Muscle layer of colon (tissue), 2 donors: ENCODE results near the gene NUDT3.
"Not testable (repeated sequence)": the region's sequence is repeated elsewhere in the genome, so short reads cannot be mapped to it uniquely, and the experiment has no call there.

Experiments used
- H3K27ac ChIP-seq: one replicate; pipeline ENCODE4 v1.7.0; 2013; ENCODE audit warnings: low read depth, mild to moderate bottlenecking, low read length, moderate library complexity
- H3K27me3 ChIP-seq, 2 donors: one replicate each; pipeline ENCODE4 v1.7.0; 2013; ENCODE audit warnings: low read length in 2 of 2, mild to moderate bottlenecking in 2 of 2; ENCODE audit not compliant: insufficient read depth in 2 of 2, control insufficient read depth in 1 of 2
- H3K36me3 ChIP-seq: one replicate; pipeline ENCODE4 v1.7.0; 2013; ENCODE audit warnings: mild to moderate bottlenecking, low read length; ENCODE audit not compliant: insufficient read depth
- H3K4me1 ChIP-seq: one replicate; pipeline ENCODE4 v1.7.0; 2013; ENCODE audit warnings: mild to moderate bottlenecking, low read length; ENCODE audit not compliant: insufficient read depth
- H3K4me3 ChIP-seq, 2 donors: one replicate each; pipeline ENCODE4 v1.7.0; 2013; ENCODE audit warnings: low read length in 2 of 2, low read depth in 1 of 2, mild to moderate bottlenecking in 1 of 2, moderate library complexity in 1 of 2
- H3K9ac ChIP-seq: one replicate; pipeline ENCODE4 v1.7.0; 2013; ENCODE audit warnings: low read length
- H3K9me3 ChIP-seq: one replicate; pipeline ENCODE4 v1.7.0; 2013; ENCODE audit warnings: mild to moderate bottlenecking, low read length
- donor health status: abdominal sarcoma.
- donor health status: Adenocarcinoma of cecum.

Gene NUDT3

GRCh38 chr6:34249469-34250261 lies 142.8 kb downstream of the NUDT3 start:
- H3K9me3 ChIP-seq: no peaks in the 10 kb centered on the region
- H3K27ac ChIP-seq: peak overlapping the region; percentile 81
- no peaks in the 10 kb centered on the region for H3K27me3 ChIP-seq
- H3K4me3 ChIP-seq: peak overlapping the region; percentile 76 to 77
- H3K9ac ChIP-seq: peak overlapping the region; percentile 33
- H3K36me3 ChIP-seq: no peaks in the 10 kb centered on the region
- H3K4me1 ChIP-seq: peaks cover 11% of the 10 kb centered on the region

- Histone ChIP-seq H3K27ac (peak within 1 kb of the TSS; percentile 94), H3K9ac (peak within 1 kb of the TSS; percentile 75), H3K4me3 (peak within 1 kb of the TSS; percentile 76 to 77), H3K4me1 (peaks cover 16% of the 10 kb centered on the region), H3K27me3 (no peaks in the 10 kb centered on the region), H3K36me3 (no peaks in the 10 kb centered on the region), H3K9me3 (no peaks in the 10 kb centered on the region)
Measured at GRCh38 chr6:34248727-34249468, 143.6 kb downstream of the NUDT3 start, which contains the start of gene SMIM29. SMIM29 (minus strand) TSS chr6:34249006; CDS start chr6:34247791, 1,215 bp downstream.

- peak overlapping the region; percentile 76 for H3K4me3 ChIP-seq
- H3K27ac ChIP-seq: peak overlapping the region; percentile 94
- peak overlapping the region; percentile 75 for H3K9ac ChIP-seq
- H3K4me1 ChIP-seq: peaks cover 20% of the 10 kb centered on the region
- H3K36me3 ChIP-seq: no peaks in the 10 kb centered on the region
- H3K27me3 ChIP-seq: no peaks in the 10 kb centered on the region
- no peaks in the 10 kb centered on the region for H3K9me3 ChIP-seq
Measured at GRCh38 chr6:34248198-34248726, 144.2 kb downstream of the NUDT3 start.

- Histone ChIP-seq H3K9ac (peak overlapping the region; percentile 75), H3K27ac (peak overlapping the region; percentile 94), H3K27me3 (no peaks in the 10 kb centered on the region), H3K4me1 (peaks cover 20% of the 10 kb centered on the region), H3K4me3 (peak overlapping the region in 1 of 2 donors; percentile 13), H3K9me3 (no peaks in the 10 kb centered on the region), H3K36me3 (peaks cover 1% of the 10 kb centered on the region)
Measured at GRCh38 chr6:34247481-34248197, 144.8 kb downstream of the NUDT3 start.

- Histone ChIP-seq H3K27me3 (no peaks in the 10 kb centered on the region), H3K9ac (no peak overlapping the region), H3K4me3 (no peak overlapping the region), H3K4me1 (peaks cover 20% of the 10 kb centered on the region), H3K27ac (no peak overlapping the region), H3K36me3 (peaks cover 6% of the 10 kb centered on the region), H3K9me3 (no peaks in the 10 kb centered on the region)
Measured at GRCh38 chr6:34246563-34247391, 145.7 kb downstream of the NUDT3 start.

- Histone ChIP-seq H3K4me3 (no peak overlapping the region), H3K27ac (no peak overlapping the region), H3K9me3 (no peaks in the 10 kb centered on the region), H3K27me3 (no peaks in the 10 kb centered on the region), H3K9ac (no peak overlapping the region), H3K36me3 (peaks cover 11% of the 10 kb centered on the region), H3K4me1 (peaks cover 20% of the 10 kb centered on the region)
Measured at GRCh38 chr6:34246249-34246562, 146.3 kb downstream of the NUDT3 start.

GRCh38 chr6:34245761-34246140 lies 146.7 kb downstream of the NUDT3 start:
- not testable (repeated sequence) for H3K4me3 ChIP-seq, H3K9me3 ChIP-seq, H3K27ac ChIP-seq, H3K9ac ChIP-seq, H3K27me3 ChIP-seq
- Histone ChIP-seq H3K4me1 (peaks cover 20% of the 10 kb centered on the region), H3K36me3 (peaks cover 11% of the 10 kb centered on the region)

- Histone ChIP-seq H3K36me3 (peaks cover 11% of the 10 kb centered on the region), H3K4me1 (peaks cover 20% of the 10 kb centered on the region)
- H3K9ac ChIP-seq, H3K4me3 ChIP-seq, H3K9me3 ChIP-seq, H3K27ac ChIP-seq, H3K27me3 ChIP-seq: not testable (repeated sequence)
Measured at GRCh38 chr6:34245032-34245760, 147.3 kb downstream of the NUDT3 start.

GRCh38 chr6:34243901-34244884 lies 148.3 kb downstream of the NUDT3 start:
- Histone ChIP-seq H3K27me3 (no peaks in the 10 kb centered on the region), H3K4me1 (peaks cover 20% of the 10 kb centered on the region), H3K27ac (no peak overlapping the region)

More at GRCh38 chr6:34243901-34244884, 148.3 kb downstream of the NUDT3 start:
- Histone ChIP-seq H3K9ac (no peak overlapping the region), H3K9me3 (no peaks in the 10 kb centered on the region), H3K4me3 (no peak overlapping the region), H3K36me3 (peaks cover 11% of the 10 kb centered on the region)
